Activated naive CD4-positive, alpha-beta T cell treated with anti-CD3 and anti-CD28 coated beads, Interleukin-2, amount 50 U/mL, for 24 hours (primary cell): ENCODE measurements around the gene PTPN4.
"Not testable (repeated sequence)": the region's sequence is repeated elsewhere in the genome, so short reads cannot be mapped to it uniquely, and the experiment has no call there.

ENCODE experiments used
- H3K27ac Mint-ChIP-seq: one replicate; pipeline ENCODE4 v1.8.0; 2021; ENCODE audit warnings: mild to moderate bottlenecking, mixed read lengths
- H3K27me3 Mint-ChIP-seq: one replicate; pipeline ENCODE4 v1.8.0; 2021; ENCODE audit warnings: mixed read lengths
- H3K36me3 Mint-ChIP-seq: one replicate; pipeline ENCODE4 v1.8.0; 2021; ENCODE audit warnings: mixed read lengths
- H3K4me1 Mint-ChIP-seq: one replicate; pipeline ENCODE4 v1.8.0; 2021; ENCODE audit warnings: mixed read lengths
- H3K4me3 Mint-ChIP-seq: one replicate; pipeline ENCODE4 v1.8.0; 2021; ENCODE audit warnings: mild to moderate bottlenecking, mixed read lengths
- H3K9me3 Mint-ChIP-seq: one replicate; pipeline ENCODE4 v1.8.0; 2021; ENCODE audit warnings: mixed read lengths

Gene PTPN4

DNA sequence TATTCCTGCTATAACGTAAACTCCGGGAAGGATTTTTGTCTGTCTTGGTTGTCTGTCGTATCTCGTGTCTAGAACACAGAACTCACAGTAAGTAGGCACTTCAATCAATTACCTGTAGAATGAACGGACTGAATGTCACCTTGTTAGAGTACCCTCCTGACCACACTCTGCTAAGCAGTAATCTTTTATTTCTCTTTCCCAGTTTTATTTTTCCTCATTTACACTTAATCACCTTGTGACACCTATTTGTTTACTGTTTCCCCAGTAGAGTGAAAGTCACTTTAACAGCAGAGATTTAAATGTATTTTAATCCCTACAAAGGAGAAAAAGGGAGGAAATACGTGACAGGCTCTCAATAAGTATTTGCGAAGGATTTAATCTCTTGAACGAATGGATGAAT lies 252.6 kb downstream of the PTPN4 start:
- no peaks in the 10 kb centered on the region for H3K9me3 Mint-ChIP-seq
- peak overlapping the region; percentile 84 for H3K4me3 Mint-ChIP-seq
- no peaks in the 10 kb centered on the region for H3K27me3 Mint-ChIP-seq
- H3K4me1 Mint-ChIP-seq: peaks cover 28% of the 10 kb centered on the region
- H3K27ac Mint-ChIP-seq: peak overlapping the region; percentile 2
- H3K36me3 Mint-ChIP-seq: no peaks in the 10 kb centered on the region

DNA sequence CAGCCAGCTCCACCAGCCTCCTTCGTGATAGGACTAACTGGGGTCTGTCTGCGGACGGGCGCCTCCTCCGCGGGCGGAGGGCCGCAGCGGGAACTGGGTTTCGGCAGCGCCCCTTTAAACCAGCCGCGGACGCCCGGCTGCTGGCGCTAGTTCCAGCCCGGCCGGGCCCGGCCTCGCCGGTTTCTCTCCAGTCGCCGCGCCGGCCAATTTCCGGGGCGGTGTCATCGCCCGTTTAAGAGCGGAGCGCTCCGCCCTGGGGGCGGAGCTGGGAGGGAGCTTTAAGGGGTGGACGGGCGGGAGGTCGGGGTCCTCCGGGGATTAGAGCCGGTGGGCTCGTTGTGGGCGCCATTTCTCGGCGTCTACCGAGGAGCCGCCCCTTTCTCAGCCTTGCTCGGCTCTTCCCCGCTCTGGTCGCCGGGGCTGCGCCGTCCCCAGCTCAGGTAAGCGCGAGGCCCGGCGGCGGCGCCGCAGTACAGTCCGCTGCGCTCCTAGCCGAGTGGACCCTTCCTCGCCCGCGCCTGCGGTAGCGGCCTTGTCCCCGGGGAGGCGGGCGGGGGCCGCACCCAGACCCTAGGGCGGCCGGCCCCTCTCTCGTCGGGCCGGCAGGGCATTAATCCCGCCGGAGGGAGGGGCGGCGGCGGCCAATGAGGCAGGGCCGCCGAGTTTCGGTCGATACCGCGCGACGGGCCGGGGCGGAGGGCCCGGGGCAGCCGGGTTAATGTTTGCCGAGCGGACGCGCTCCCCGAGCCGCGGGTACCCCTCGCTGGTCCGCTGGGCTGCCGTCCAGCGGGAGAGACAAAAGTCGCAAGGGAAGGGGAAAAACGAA lies 253.3 kb downstream of the PTPN4 start, which contains the start of gene EPB41L5:
Gene EPB41L5 (plus strand): TSS at position 307 of the 826 bp plus-strand sequence. CDS start 6,008 bp downstream, outside the sequence.
- Mint-ChIP-seq H3K27me3 (no peaks in the 10 kb centered on the region), H3K9me3 (no peaks in the 10 kb centered on the region), H3K36me3 (no peaks in the 10 kb centered on the region), H3K4me3 (peak within 1 kb of the TSS; percentile 84), H3K4me1 (peaks cover 29% of the 10 kb centered on the region), H3K27ac (peak within 1 kb of the TSS; percentile 2)

DNA sequence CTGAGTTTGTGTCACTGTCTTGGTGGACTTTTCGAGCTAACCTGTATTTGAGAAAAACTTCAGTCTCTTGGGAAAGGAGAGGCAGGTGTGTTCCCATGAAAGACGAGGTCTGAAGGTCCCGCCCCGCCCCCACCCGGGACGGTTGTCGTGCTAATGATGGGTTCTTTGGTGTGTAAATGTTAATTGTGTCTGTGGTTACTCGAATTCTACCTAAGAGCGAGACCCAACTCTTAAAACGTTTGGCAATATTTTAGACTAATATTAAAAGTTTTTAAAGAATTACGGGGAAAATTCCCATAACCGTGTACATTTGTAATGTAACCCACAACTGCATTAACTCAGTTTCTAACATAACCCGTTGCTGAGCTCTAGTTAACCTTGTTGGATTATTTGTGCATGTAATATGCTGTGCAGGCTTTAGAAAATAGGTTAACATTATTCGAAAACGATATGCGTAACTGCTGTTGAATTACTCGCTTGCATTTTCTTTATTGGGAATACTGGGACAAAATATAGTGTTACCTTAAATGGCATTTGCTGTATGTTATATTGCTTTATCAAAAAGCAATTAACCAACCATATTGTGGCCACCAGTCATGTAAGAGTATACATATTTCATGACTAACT lies 254.0 kb downstream of the PTPN4 start:
- Mint-ChIP-seq H3K27me3 (no peaks in the 10 kb centered on the region), H3K9me3 (no peaks in the 10 kb centered on the region), H3K4me3 (peak overlapping the region; percentile 83), H3K36me3 (no peaks in the 10 kb centered on the region), H3K4me1 (peaks cover 29% of the 10 kb centered on the region), H3K27ac (no peak overlapping the region)

GRCh38 chr2:120014226-120014980 lies 254.7 kb downstream of the PTPN4 start:
- H3K4me1 Mint-ChIP-seq: peaks cover 32% of the 10 kb centered on the region
- H3K4me3 Mint-ChIP-seq: peak overlapping the region; percentile 83
- H3K9me3 Mint-ChIP-seq: no peaks in the 10 kb centered on the region
- H3K36me3 Mint-ChIP-seq: no peaks in the 10 kb centered on the region
- no peaks in the 10 kb centered on the region for H3K27me3 Mint-ChIP-seq
- H3K27ac Mint-ChIP-seq: no peak overlapping the region

DNA sequence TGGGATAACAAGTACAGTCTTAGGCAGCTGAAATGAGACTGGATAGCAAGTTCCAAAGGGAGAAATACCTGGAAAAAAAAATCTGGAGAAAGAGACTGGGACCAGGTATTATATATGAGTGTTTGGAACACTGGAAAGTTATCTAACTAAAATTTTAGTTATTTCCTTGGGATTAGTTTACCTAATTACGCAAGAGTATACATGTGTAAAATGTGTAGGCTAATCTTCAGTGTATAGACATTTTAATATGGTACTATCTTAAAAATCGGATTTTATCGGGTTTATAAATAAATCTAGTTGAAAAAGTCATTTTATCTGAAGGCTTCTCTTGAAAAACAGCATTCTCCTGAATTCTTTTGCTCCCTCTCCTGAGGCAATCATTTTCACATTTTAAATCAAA lies 257.1 kb downstream of the PTPN4 start:
- Mint-ChIP-seq H3K36me3 (peaks cover 6% of the 10 kb centered on the region), H3K9me3 (no peaks in the 10 kb centered on the region), H3K4me1 (peaks cover 32% of the 10 kb centered on the region), H3K27ac (no peak overlapping the region), H3K27me3 (no peaks in the 10 kb centered on the region), H3K4me3 (no peak overlapping the region)

DNA sequence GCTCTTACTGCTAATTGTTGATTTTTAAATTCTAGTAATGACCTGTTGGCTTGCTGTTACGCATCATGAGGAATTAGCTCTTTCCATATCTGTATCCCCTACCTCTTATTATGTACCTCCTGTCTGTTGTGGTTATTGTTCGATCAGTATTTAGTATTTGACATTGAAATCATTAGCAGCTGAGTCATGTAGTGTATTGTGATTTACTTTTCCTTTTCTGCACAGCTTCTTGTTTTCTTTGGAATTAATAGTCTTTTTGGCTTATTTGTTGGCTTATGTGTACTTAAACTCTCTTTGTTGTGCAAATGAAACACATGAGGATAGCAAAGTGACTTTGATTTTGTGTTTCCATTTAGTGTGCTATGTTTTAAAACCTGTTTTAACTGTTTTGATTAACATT lies 257.5 kb downstream of the PTPN4 start:
- no peak overlapping the region for H3K27ac Mint-ChIP-seq
- peaks cover 6% of the 10 kb centered on the region for H3K36me3 Mint-ChIP-seq
- no peak overlapping the region for H3K4me3 Mint-ChIP-seq
- peaks cover 30% of the 10 kb centered on the region for H3K4me1 Mint-ChIP-seq
- no peaks in the 10 kb centered on the region for H3K9me3 Mint-ChIP-seq
- no peaks in the 10 kb centered on the region for H3K27me3 Mint-ChIP-seq

DNA sequence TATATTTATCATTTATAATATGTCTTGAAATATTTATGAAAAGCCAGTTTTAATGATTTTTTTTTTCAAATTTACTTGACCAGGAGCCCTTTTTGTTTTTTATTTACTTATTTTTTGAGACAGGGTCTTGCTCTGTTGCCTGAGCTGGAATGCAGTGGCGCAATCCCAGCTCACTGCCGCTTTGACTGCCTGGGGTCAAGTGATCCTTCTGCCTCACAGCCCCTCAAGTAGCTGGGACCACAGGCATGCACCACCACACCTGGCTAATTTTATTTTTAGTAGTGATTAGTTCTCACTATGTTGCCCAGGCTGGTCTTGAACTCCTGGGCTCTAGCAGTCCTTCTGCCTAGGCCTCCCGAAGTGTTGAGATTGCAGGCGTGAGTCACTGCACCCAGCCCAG lies 258.8 kb downstream of the PTPN4 start:
- no peaks in the 10 kb centered on the region for H3K27me3 Mint-ChIP-seq
- H3K4me3 Mint-ChIP-seq: no peak overlapping the region
- peaks cover 14% of the 10 kb centered on the region for H3K36me3 Mint-ChIP-seq
- no peaks in the 10 kb centered on the region for H3K9me3 Mint-ChIP-seq
- no peak overlapping the region for H3K27ac Mint-ChIP-seq
- H3K4me1 Mint-ChIP-seq: peaks cover 26% of the 10 kb centered on the region

DNA sequence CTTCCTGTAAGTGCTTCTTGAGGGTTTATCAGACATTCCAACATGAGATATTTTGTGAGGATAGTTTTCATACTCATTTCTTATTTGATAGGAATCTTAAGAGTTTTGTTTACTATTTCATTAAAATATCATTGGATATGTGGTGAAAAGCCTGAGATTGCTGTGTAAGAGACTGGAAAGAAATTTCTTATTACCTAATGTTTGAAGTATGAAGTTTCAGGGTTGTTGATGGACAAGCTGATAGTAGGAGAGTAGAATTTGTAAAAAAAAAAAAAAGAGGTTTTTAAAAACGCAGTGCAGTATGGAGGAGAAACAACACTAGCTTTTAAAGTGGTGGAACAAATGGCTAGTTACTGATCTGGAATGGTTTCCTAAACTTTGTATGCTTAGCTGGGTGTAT lies 260.8 kb downstream of the PTPN4 start:
- peaks cover 21% of the 10 kb centered on the region for H3K36me3 Mint-ChIP-seq
- no peak overlapping the region for H3K27ac Mint-ChIP-seq
- no peaks in the 10 kb centered on the region for H3K27me3 Mint-ChIP-seq
- peaks cover 8% of the 10 kb centered on the region for H3K9me3 Mint-ChIP-seq
- no peak overlapping the region for H3K4me3 Mint-ChIP-seq
- H3K4me1 Mint-ChIP-seq: peaks cover 12% of the 10 kb centered on the region

DNA sequence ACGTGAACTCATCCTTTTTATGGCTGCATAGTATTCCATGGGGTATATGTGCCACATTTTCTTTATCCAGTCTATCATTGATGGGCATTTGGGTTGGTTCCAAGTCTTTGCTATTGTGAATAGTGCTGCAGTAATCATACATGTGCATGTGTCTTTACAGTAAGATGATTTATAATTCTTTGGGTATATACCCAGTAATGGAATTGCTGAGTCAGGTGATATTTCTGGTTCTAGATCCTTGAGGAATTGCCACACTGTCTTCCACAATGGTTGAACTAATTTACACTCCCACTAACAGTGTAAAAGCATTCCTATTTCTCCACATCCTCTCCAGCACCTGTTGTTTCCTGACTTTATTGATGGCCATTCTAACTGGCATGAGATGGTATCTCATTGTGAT lies 262.8 kb downstream of the PTPN4 start:
- not testable (repeated sequence) for H3K9me3 Mint-ChIP-seq, H3K27me3 Mint-ChIP-seq, H3K4me3 Mint-ChIP-seq, H3K27ac Mint-ChIP-seq, H3K4me1 Mint-ChIP-seq
- H3K36me3 Mint-ChIP-seq: peaks cover 30% of the 10 kb centered on the region

DNA sequence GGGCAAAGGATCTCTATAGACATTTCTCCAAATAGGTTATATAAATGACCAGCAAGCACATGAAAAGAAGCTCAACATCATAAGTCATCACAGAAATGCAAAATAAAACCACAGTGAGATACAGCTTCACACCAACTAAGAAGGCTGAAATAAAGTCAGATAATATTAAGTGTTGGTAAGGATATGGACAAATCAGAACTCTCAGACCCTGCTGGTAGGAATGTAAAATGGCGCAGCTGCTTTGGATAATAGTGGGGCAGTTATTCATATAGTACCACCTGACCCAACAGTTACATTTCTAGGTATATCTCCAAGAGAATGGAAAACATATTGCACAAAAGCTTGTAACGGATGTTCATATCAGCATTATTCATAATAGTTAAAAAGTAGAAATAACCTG lies 267.2 kb downstream of the PTPN4 start:
- Mint-ChIP-seq H3K27ac (no peak overlapping the region), H3K4me3 (no peak overlapping the region), H3K9me3 (peaks cover 8% of the 10 kb centered on the region), H3K27me3 (no peaks in the 10 kb centered on the region), H3K4me1 (no peaks in the 10 kb centered on the region), H3K36me3 (peaks cover 25% of the 10 kb centered on the region)

DNA sequence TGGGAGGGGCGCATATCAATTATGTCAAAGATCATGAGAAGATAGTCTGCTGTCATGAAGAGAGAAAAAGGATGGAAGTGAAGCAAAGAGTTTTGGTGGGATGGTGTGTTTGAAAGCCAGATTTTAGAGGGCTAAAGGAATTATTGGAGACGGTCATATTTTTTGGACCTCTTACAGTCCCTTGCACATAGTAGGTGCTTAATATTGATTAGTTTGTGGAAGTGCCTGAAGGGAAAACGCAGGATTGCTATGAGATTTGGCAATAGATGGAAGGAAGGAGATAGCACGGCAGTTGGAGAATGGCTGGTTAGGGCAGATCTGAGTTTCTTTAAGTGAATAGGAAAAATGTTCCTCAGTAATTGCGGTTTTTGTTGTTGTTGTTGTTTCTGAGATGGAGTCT lies 269.1 kb downstream of the PTPN4 start:
- H3K4me3 Mint-ChIP-seq: no peak overlapping the region
- peaks cover 8% of the 10 kb centered on the region for H3K9me3 Mint-ChIP-seq
- H3K27ac Mint-ChIP-seq: no peak overlapping the region
- H3K4me1 Mint-ChIP-seq: no peaks in the 10 kb centered on the region
- peaks cover 16% of the 10 kb centered on the region for H3K36me3 Mint-ChIP-seq
- H3K27me3 Mint-ChIP-seq: no peaks in the 10 kb centered on the region

- H3K4me3 Mint-ChIP-seq: no peak overlapping the region
- no peak overlapping the region for H3K27ac Mint-ChIP-seq
- no peaks in the 10 kb centered on the region for H3K4me1 Mint-ChIP-seq
- H3K27me3 Mint-ChIP-seq: no peaks in the 10 kb centered on the region
- H3K9me3 Mint-ChIP-seq: peaks cover 4% of the 10 kb centered on the region
- H3K36me3 Mint-ChIP-seq: peaks cover 15% of the 10 kb centered on the region
Observed at GRCh38 chr2:120029672-120030640, 270.2 kb downstream of the PTPN4 start.

GRCh38 chr2:120032297-120032696 lies 272.6 kb downstream of the PTPN4 start:
- Mint-ChIP-seq H3K36me3 (peaks cover 2% of the 10 kb centered on the region), H3K4me3 (no peak overlapping the region), H3K27ac (no peak overlapping the region), H3K9me3 (no peaks in the 10 kb centered on the region), H3K4me1 (peaks cover 3% of the 10 kb centered on the region), H3K27me3 (no peaks in the 10 kb centered on the region)
